Colonic mucosa (tissue), 4 donors: ENCODE measurements around the gene HTATSF1. TPM values are rescaled to one million over a fixed set of nuclear protein-coding genes. Genes with fewer than 3 reads are reported as not detected.

Experiments
- DNase-seq: peaks from one replicate; pipeline ENCODE4 v3.0.0-alpha.2; 2020
- H3K27ac ChIP-seq: fragments of 200-600 bp; one replicate; pipeline ENCODE4 v1.8.0; 2021
- H3K27me3 ChIP-seq: fragments of 200-600 bp; one replicate; pipeline ENCODE4 v1.8.0; 2021
- H3K36me3 ChIP-seq: fragments of 200-600 bp; one replicate; pipeline ENCODE4 v1.8.0; 2021
- H3K4me1 ChIP-seq: fragments of 200-600 bp; one replicate; pipeline ENCODE4 v1.8.0; 2021; ENCODE audit warnings: mild to moderate bottlenecking
- H3K4me3 ChIP-seq: fragments of 200-600 bp; one replicate; pipeline ENCODE4 v1.8.0; 2021
- H3K9ac ChIP-seq, 2 donors: one replicate each; pipeline ENCODE4 v1.7.0; 2013; ENCODE audit warnings: control low read depth in 2 of 2, low read depth in 2 of 2, low read length in 2 of 2
- H3K9me3 ChIP-seq: fragments of 200-600 bp; one replicate; pipeline ENCODE4 v1.8.0; 2021
- intact Hi-C: fragments of 100-400 bp; cut with DNase I; formaldehyde crosslinking; loops from one replicate; pipeline ENCODE4 v1.14.1; 2022
- total RNA-seq, 2 donors: library from RNA; stranded (reverse); fragmentation: NEBNext Ultra II Directional in 1 of 2; extraction: Animal tissue kit (Norgen Biotek cat#: 25700) in 1 of 2; gene quantifications; one replicate each; pipeline ENCODE4 v1.2.1, GENCODE V29; 2021
- TF ChIP-seq, protein P1 (sequence below): fragments of 200-600 bp; IDR thresholded peaks from one replicate; pipeline ENCODE4 v1.8.0; 2022; ENCODE audit warnings: antibody characterized with exemption, mild to moderate bottlenecking
- donor health status: healthy.
- donor health status: DM: no; HTN: no; CAD: no.
- donor health status: DM: no; HTN: no; CAD: no.

HTATSF1 gene
- total RNA-seq, 2 donors from 2014 or later = 30.6 to 35.9 TPM

DNA sequence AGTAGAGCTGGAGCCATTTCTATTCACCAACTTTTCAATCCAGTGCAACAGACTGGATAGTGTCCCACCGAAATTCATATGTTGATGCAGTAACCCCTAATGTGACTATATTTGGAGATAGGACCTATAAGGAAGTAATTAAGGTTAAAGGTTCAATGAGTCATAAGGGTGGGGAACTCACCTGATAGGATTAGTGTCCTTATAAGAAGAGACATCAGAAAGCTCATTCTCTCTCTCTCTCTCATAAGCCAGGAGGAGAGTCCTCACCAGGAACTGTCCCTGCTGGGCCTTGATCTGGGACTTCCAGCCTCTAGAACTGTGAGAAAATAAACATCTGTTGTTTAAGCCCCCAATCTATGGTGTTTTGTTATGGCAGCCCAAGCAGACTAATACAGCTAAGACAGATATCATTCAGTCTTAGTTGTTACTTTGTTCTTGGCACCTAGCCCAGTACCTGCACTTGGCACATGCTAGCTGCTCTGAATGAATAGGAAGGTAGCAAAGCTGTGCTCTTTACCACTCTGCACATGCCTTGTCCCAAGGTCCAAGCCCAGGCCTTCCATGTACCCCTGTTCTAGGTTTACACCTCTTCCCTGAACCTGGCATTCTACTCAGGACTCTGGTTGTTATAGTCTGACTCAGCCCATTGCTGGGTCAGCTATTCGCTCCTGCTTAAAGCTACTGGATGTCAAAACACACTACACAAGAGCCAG is 28.8 kb upstream of the HTATSF1 start:
- Histone ChIP-seq H3K4me1 (no peaks in the 10 kb centered on the region), H3K36me3 (no peaks in the 10 kb centered on the region), H3K27ac (no peak overlapping the region), H3K9me3 (no peaks in the 10 kb centered on the region), H3K4me3 (no peak overlapping the region), H3K27me3 (no peaks in the 10 kb centered on the region), H3K9ac (no peak overlapping the region)
- peak; percentile 19 for DNase-seq
- TF ChIP-seq, protein P1, sequence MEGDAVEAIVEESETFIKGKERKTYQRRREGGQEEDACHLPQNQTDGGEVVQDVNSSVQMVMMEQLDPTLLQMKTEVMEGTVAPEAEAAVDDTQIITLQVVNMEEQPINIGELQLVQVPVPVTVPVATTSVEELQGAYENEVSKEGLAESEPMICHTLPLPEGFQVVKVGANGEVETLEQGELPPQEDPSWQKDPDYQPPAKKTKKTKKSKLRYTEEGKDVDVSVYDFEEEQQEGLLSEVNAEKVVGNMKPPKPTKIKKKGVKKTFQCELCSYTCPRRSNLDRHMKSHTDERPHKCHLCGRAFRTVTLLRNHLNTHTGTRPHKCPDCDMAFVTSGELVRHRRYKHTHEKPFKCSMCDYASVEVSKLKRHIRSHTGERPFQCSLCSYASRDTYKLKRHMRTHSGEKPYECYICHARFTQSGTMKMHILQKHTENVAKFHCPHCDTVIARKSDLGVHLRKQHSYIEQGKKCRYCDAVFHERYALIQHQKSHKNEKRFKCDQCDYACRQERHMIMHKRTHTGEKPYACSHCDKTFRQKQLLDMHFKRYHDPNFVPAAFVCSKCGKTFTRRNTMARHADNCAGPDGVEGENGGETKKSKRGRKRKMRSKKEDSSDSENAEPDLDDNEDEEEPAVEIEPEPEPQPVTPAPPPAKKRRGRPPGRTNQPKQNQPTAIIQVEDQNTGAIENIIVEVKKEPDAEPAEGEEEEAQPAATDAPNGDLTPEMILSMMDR = no peak
- intact Hi-C loops = no loop called here

DNA sequence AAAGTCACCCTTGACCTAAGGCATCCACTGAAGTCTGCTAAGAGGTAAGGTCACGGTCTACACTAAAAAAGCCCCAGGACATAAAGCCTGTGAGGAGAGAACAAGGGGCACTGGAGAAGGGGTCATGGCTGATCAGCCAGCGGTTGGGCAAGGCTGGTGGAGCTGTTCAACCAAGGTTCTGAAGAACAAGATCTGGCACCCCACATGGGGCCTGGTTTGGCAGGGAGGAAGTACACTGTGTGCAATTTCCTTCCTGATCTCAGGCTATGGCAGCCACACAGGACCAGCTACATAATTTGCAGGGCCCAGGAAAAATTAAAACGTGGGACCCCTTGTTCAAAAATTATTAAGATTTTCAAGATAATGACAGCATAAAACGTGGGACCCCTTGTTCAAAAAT is 23.7 kb upstream of the HTATSF1 start:
- H3K4me3 ChIP-seq = no peak overlapping the region
- no peak overlapping the region for H3K27ac ChIP-seq

DNA sequence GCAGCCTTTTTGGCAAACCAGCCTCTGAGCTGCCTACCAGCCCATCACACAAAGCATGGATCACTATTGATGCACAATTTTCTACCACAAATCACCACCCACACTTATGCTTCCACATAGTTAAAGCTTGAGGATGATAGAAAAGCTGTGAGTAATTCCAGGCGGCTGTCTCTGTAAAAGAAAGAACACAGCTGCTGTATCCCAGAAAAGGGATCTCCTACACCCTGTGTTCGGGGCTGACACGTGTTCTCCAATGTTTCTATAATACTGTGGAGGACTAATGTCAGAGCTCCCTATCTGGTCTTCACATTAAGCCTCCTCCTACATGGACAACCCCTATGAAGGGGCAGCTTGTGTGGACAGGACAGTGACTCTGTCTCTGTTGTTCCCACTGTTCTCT is 22.2 kb upstream of the HTATSF1 start:
- intact Hi-C loops = no loop called here
- TF ChIP-seq, protein P1 = no peak
- no peak for DNase-seq
- H3K9ac ChIP-seq = no peak overlapping the region
- H3K4me3 ChIP-seq = no peak overlapping the region
- no peaks in the 10 kb centered on the region for H3K4me1 ChIP-seq
- H3K9me3 ChIP-seq = no peaks in the 10 kb centered on the region
- H3K27ac ChIP-seq = no peak overlapping the region
- no peaks in the 10 kb centered on the region for H3K36me3 ChIP-seq
- H3K27me3 ChIP-seq = no peaks in the 10 kb centered on the region

More for the DNA sequence above, 23.7 kb upstream of the HTATSF1 start:
- Histone ChIP-seq H3K9ac (no peak overlapping the region), H3K9me3 (no peaks in the 10 kb centered on the region), H3K4me1 (no peaks in the 10 kb centered on the region), H3K27me3 (no peaks in the 10 kb centered on the region), H3K36me3 (no peaks in the 10 kb centered on the region)
- DNase-seq = no peak
- TF ChIP-seq, protein P1 = no peak
- intact Hi-C loops = no loop called here

DNA sequence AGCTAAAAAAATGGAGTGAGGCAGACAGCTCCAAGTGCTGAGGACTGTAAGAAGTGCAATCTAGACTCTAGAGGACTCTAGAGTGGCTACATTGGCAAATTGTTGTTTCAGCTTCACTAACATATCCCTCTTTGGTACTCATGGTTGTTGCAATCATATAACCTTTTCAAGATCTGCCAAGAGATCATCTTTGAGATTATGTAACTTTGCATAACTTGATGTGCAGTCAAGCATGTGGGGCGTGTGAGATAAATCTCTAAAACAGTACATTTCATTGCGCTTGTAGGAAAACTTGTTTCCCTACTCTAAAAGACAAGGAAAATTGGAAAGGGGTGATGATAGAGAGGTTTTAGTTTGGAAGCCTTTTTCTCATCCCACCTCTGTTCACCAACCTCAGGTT is 20.9 kb upstream of the HTATSF1 start:
- no peaks in the 10 kb centered on the region for H3K27me3 ChIP-seq
- no peaks in the 10 kb centered on the region for H3K4me1 ChIP-seq
- no peak overlapping the region for H3K9ac ChIP-seq
- DNase-seq = no peak
- H3K9me3 ChIP-seq = no peaks in the 10 kb centered on the region
- TF ChIP-seq, protein P1 = no peak
- H3K27ac ChIP-seq = no peak overlapping the region
- no peaks in the 10 kb centered on the region for H3K36me3 ChIP-seq
- intact Hi-C loops = no loop called here
- H3K4me3 ChIP-seq = no peak overlapping the region

DNA sequence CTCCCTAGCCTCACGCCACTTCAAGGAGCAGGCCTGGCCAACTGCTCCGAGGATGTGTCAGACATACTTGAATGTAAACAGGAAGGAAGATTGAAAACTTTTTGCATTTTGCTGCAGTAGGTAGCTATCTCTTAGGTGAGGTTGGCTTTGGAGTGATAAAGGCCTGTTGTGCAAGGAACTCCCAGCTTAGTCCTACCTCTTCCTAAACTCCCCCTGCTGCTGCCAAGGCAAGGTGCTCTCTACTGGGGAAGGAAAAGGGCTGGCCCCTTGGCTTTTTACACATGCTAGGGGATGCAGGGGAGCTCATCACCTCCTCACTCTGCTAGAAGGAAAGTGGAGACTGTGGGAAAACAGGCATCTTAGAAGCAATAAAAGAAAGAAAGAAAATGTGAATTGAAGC is 20.4 kb upstream of the HTATSF1 start:
- Histone ChIP-seq H3K36me3 (no peaks in the 10 kb centered on the region), H3K4me1 (no peaks in the 10 kb centered on the region)
- DNase-seq = no peak

More for the DNA sequence above, 20.4 kb upstream of the HTATSF1 start:
- no peaks in the 10 kb centered on the region for H3K9me3 ChIP-seq
- no peak overlapping the region for H3K27ac ChIP-seq
- intact Hi-C loops = no loop called here
- TF ChIP-seq, protein P1 = no peak
- H3K9ac ChIP-seq = no peak overlapping the region
- no peak overlapping the region for H3K4me3 ChIP-seq
- no peaks in the 10 kb centered on the region for H3K27me3 ChIP-seq
